A673 (cell line): ENCODE results near the gene CHST15. TPM values are rescaled to one million over a fixed set of nuclear protein-coding genes. Genes with fewer than 3 reads are reported as not detected.

Experiments used
- BruUV-seq: library from RNA; stranded (reverse); fragments of 400-500 nt; replicated peaks from 2 replicates; lab custom pipeline; 2021; lab: Mats Ljungman, UMichigan
- CTCF ChIA-PET: fragments of 300-600 bp; sonication (Branson Sonifier 250); formaldehyde crosslinking; loops from one replicate; lab custom pipeline; 2022; ENCODE audit warnings: antibody characterized with exemption; lab: Charles Lee
- POLR2A ChIA-PET: fragments of 300-600 bp; sonication (Branson Sonifier 250); formaldehyde crosslinking; loops from one replicate; lab custom pipeline; 2022; ENCODE audit warnings: antibody characterized with exemption; ENCODE audit not compliant: low non-redundant PET; lab: Charles Lee
- DNase-seq: peaks from one replicate; pipeline ENCODE4 v3.0.0-alpha.2; 2015; ENCODE audit warnings: low spot score
- H3K27ac ChIP-seq: fragments of 200-600 bp; sonication (generic); 2 replicates; pipeline ENCODE4 v1.5.1; 2016; ENCODE audit warnings: mixed run types, low read depth, mild to moderate bottlenecking, mixed read lengths, antibody characterized with exemption, low read length; ENCODE audit not compliant: poor library complexity, severe bottlenecking
- H3K27me3 ChIP-seq: fragments of 200-600 bp; sonication (generic); replicated peaks from 2 replicates; pipeline ENCODE4 v1.6.1; 2017; ENCODE audit warnings: mixed run types, low read depth, mild to moderate bottlenecking, mixed read lengths, antibody characterized with exemption, low read length; ENCODE audit not compliant: insufficient read depth, poor library complexity
- H3K36me3 ChIP-seq: fragments of 200-600 bp; sonication (generic); 2 replicates; pipeline ENCODE4 v1.6.1; 2016; ENCODE audit warnings: mixed run types, mild to moderate bottlenecking, mixed read lengths, antibody characterized with exemption, low read length; ENCODE audit not compliant: insufficient read depth, poor library complexity, severe bottlenecking
- H3K4me1 ChIP-seq: fragments of 200-600 bp; sonication (generic); 2 replicates; pipeline ENCODE4 v1.6.1; 2017; ENCODE audit warnings: mixed run types, mild to moderate bottlenecking, mixed read lengths, antibody characterized with exemption, low read length; ENCODE audit not compliant: insufficient read depth, poor library complexity, severe bottlenecking
- H3K4me3 ChIP-seq: fragments of 200-600 bp; sonication (generic); 2 replicates; pipeline ENCODE4 v1.5.1; 2016; ENCODE audit warnings: low read depth, mixed run types, mild to moderate bottlenecking, mixed read lengths, low read length; ENCODE audit not compliant: poor library complexity, severe bottlenecking
- H3K9me3 ChIP-seq: fragments of 200-600 bp; sonication (generic); 2 replicates; pipeline ENCODE4 v1.6.1; 2016; ENCODE audit warnings: mixed run types, low read depth, mild to moderate bottlenecking, mixed read lengths, antibody characterized with exemption, low read length; ENCODE audit not compliant: poor library complexity, severe bottlenecking
- EZH2 ChIP-seq: fragments of 200-600 bp; sonication (generic); IDR thresholded peaks from 2 replicates; pipeline ENCODE4 v1.6.1; 2017; ENCODE audit warnings: borderline replicate concordance, low read depth, mild to moderate bottlenecking, mixed read lengths, antibody characterized with exemption, low read length; ENCODE audit not compliant: poor library complexity, severe bottlenecking
- intact Hi-C: fragments of 100-400 bp; cut with micrococcal nuclease; formaldehyde crosslinking; loops from one replicate; pipeline ENCODE4 v1.10.0; 2022; ENCODE audit not compliant: unreplicated experiment
- total RNA-seq: library from RNA; stranded (reverse); gene quantifications from 2 replicates; pipeline ENCODE4 v1.2.3, GENCODE V29; 2021
- TF ChIP-seq, protein P1 (sequence below): fragments of 300-800, 200-600 bp; sonication (generic); conservative IDR thresholded peaks from 2 replicates; pipeline ENCODE4 v1.5.1; 2017; ENCODE audit warnings: low read depth, mild to moderate bottlenecking, antibody characterized with exemption, low read length, moderate library complexity, mixed read lengths

The CHST15 gene
- total RNA-seq, 1 experiment from 2014 or later = 1.7 TPM

DNA sequence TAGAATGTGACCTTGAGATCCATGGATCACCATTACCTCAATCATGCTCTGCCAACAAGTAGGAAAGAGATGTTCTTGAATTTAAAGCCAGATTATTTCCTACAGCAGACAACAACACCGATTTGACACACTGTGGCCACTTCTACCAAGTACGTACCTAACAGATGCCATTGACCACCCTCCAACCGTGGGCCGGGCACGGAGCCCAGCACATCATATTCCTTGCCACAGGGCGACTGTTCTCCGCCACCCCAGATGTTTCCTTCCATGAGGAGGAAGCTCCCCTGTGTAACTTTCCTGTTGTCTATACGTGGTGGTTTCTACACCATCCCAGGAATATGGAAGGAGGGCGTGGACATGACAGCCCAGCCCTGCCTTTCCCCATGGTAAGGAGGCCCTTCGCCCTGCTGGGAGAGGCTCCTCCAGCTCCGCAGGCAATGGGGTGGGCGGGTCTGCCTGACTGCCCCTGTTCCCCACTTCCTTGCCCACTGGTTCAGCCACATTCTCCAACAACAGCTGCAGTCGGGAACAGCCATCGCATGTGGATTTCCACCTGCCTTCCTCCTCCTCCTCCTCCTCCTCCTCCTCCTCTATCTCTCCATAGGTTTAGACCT is 7.2 kb downstream of the CHST15 start:
- Histone ChIP-seq H3K27me3 (peaks cover 13% of the 10 kb centered on the region), H3K27ac (no peak overlapping the region), H3K4me1 (no peaks in the 10 kb centered on the region), H3K4me3 (no peak overlapping the region), H3K36me3 (no peaks in the 10 kb centered on the region), H3K9me3 (no peaks in the 10 kb centered on the region)
- TF ChIP-seq, protein P1, sequence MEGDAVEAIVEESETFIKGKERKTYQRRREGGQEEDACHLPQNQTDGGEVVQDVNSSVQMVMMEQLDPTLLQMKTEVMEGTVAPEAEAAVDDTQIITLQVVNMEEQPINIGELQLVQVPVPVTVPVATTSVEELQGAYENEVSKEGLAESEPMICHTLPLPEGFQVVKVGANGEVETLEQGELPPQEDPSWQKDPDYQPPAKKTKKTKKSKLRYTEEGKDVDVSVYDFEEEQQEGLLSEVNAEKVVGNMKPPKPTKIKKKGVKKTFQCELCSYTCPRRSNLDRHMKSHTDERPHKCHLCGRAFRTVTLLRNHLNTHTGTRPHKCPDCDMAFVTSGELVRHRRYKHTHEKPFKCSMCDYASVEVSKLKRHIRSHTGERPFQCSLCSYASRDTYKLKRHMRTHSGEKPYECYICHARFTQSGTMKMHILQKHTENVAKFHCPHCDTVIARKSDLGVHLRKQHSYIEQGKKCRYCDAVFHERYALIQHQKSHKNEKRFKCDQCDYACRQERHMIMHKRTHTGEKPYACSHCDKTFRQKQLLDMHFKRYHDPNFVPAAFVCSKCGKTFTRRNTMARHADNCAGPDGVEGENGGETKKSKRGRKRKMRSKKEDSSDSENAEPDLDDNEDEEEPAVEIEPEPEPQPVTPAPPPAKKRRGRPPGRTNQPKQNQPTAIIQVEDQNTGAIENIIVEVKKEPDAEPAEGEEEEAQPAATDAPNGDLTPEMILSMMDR = no peak
- TF ChIP-seq EZH2 = no peak
- CTCF ChIA-PET = no interaction called here
- BruUV-seq = no TSS peak
- no peak for DNase-seq
- POLR2A ChIA-PET = no interaction called here
- intact Hi-C loops = no loop called here

DNA sequence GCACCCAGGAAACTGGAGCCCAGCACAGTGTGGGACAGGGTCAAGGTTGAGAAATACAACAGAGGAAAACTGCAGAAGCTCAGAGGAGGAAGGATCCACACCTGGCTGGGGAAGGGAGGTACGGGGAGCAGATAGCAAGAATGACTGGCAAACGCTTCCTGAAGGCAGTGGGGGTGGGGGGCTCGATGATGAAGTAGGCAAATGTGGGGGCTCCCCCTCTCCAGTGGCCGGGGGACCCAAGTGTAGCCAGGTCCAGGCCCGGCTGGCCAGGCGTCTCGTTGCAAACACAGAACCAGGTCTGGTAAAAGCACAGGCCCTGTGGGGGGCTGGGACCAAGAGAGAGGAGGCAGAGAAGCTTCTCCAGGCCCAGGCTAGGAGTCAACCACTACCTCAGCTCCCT is 7.7 kb downstream of the CHST15 start:
- ChIA-PET POLR2A (no interaction called here), CTCF (interaction anchor here (0.7 kb wide), 1 partner anchor 963 kb away, joined by 10 read pairs; no protein-coding TSS in a partner anchor)
- intact Hi-C loops = no loop called here
- no peak for DNase-seq
- peaks cover 8% of the 10 kb centered on the region for H3K27me3 ChIP-seq
- TF ChIP-seq, protein P1 = no peak
- TF ChIP-seq EZH2 = no peak
- no peaks in the 10 kb centered on the region for H3K36me3 ChIP-seq
- BruUV-seq = no TSS peak
- no peak overlapping the region for H3K27ac ChIP-seq
- H3K9me3 ChIP-seq = no peaks in the 10 kb centered on the region
- no peak overlapping the region for H3K4me3 ChIP-seq
- no peaks in the 10 kb centered on the region for H3K4me1 ChIP-seq

DNA sequence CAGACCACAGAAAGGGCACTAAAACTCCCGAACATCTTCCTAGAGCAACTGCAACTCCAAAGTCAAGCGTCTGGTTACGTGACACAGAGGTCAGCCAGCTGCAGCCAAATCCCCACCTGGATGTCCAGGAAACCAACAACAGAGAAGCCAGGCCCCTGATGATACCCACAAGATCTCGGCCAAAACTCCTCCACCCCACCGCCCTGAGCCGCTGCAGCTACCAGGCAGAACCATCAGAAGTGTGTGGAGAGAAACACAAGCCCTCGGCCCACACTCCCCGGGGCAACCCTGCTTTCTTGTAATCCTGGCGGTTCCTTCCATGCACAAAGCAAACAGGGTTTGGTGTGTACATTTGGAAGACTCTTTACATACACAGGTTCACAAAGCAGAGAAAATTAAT is 8.7 kb downstream of the CHST15 start:
- no peaks in the 10 kb centered on the region for H3K4me1 ChIP-seq
- H3K4me3 ChIP-seq = no peak overlapping the region
- no peaks in the 10 kb centered on the region for H3K27me3 ChIP-seq
- intact Hi-C loops = no loop called here
- H3K9me3 ChIP-seq = no peaks in the 10 kb centered on the region
- CTCF ChIA-PET = no interaction called here
- POLR2A ChIA-PET = no interaction called here
- no peak for DNase-seq
- BruUV-seq = no TSS peak
- no peaks in the 10 kb centered on the region for H3K36me3 ChIP-seq
- TF ChIP-seq EZH2 = no peak
- TF ChIP-seq, protein P1 = no peak
- H3K27ac ChIP-seq = no peak overlapping the region
